ENCODE measurements around the gene ALG12. TPM values are rescaled to one million over a fixed set of nuclear protein-coding genes. Genes with fewer than 3 reads are reported as not detected.
A peak's percentile ranks its signal among the peaks of the same experiment; 100 is the strongest.
"Not testable (repeated sequence)": the region's sequence is repeated elsewhere in the genome, so short reads cannot be mapped to it uniquely, and the experiment has no call there.

Gene ALG12
- total RNA-seq, 1 experiment from 2014 or later, result 17.9 TPM

DNA sequence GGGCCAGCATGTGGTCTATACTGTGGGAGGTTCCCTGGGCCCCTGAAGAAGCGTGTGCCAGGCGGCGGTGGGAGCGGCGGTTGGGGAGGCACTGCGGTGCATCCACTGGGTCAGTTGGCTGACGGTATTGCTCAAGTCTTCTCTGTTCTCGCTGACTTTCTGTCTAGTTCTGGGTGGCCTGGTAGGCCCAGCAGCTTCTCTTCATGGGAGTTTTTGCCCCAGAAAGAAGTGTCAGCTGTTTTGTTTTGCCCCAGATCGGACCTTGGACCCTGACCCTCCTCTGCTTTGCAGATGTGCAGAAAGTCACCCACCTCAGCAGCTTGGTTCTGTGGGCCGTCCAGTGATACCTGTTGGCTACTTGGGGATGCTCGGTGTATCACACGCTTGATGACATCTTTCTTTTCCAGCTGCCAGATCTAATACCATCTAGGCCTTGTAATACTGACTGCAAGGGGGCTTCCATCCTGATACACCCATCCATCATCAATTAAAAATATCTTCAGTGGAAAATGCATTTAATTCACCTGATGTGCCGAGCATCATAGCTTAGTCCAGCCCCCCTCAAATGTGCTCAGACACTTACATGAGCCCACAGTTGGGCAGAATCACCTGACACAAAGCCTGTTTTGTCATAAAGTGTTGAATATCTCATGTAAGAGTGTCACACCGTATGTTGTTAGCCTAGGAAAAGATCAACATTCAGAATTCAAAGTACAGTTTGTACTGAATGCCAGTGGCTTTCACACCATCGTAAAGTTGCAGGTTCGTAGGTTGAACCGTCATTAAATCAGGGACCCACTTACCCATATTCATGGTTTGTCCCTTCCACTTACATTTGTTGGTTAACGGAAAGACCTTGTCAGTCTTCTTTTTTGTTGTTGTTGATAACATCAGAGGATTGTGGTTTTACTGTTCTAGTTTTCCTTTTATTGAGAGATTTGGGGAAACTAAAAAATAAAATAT is 50.7 kb downstream of the ALG12 start:
- DNase-seq (ENCODE audit: low spot score), result no peak

DNA sequence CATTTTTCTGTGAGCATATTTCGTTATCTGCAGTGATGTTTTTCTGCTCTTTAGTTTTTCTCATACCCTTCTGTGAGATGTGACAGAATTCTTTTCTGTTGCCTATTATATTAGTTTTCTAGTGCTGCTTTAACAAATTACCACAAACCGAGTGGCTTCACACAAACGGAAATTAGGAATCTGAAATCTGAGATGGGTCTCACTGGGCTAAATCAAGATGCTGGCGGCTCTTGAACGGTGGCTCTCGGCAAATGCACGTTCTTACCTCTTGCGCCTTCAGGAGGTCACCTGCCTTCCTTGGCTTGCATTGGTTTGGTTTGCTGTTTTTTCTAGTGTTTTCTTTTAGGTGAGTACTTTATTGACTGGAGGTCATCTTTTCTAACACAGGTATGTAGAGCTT is 51.6 kb downstream of the ALG12 start:
- DNase-seq (ENCODE audit: low spot score), result no peak

DNA sequence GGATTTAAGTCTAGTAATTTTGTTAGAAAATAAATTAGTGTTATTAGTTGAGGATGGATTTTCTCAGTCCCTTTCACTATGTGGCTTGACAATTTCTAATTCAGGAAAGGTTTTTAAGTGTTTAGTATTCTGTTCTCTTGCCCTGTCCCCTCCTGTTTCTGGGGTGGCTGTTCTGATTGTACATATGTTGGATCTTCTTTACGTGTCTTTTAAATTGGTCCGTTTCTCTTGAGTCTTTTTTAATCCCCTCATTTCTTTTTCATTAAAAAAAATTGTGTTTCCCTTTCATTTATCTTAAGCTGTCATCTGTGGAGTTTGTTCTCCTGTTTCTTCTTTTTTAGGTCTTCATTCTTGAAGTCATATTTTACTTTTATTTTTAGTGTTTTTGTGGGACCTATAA is 52.1 kb downstream of the ALG12 start:
- no peak for DNase-seq (ENCODE audit: low spot score)

DNA sequence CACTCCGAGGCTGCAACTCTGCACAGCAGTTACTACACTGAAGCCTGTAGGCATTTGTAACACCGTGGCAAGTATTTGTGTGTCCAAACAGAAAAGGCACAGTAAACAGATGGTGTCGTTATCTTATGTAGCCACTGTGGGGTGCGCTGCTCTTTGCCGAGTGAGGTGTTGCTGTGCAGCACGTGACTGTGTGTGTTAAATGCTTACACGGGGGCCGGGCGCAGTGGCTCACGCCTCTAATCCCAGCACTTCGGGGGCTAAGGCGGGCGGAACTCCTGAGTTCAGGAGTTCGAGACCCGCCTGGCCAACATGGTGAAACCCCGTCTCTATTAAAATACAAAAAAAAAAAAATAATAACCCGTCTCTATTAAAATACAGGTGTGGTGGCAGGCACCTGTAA is 53.1 kb downstream of the ALG12 start:
- no peak for DNase-seq (ENCODE audit: low spot score)

DNA sequence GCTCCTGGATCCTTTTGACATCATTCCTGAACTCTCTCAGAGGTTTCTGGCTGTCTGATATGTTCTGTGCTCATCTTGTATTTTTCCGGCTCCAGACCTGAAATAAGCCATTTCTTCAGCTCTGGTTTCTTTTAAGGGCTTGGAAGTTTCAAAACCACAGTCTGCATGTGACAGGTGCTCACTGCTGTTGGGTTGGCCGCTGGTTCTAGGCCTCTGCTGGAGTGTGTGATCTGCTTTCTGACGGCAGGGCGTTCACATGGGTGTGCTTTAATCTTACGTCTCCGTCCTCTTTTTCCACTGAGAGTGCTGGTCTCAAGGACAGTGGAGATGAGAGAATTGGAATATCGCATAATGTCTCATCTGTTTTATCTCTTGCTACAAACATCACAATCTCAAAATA is 54.3 kb downstream of the ALG12 start:
- no peak for DNase-seq (ENCODE audit: low spot score)

DNA sequence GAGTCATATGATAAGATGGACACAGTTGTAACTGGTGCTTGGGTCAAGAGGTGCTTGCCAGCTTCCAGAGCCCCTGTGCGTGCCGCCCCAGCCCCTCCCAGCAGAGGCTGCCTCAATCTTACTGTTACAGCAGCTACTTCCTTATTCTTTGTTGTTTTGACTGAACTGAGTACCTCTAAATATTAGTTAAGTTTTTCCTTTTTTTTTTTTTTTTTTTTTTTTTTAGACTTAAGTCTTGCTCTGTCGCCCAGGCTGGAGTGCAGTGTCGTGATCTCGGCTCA is 55.8 kb downstream of the ALG12 start:
- no peak for DNase-seq (ENCODE audit: low spot score)

DNA sequence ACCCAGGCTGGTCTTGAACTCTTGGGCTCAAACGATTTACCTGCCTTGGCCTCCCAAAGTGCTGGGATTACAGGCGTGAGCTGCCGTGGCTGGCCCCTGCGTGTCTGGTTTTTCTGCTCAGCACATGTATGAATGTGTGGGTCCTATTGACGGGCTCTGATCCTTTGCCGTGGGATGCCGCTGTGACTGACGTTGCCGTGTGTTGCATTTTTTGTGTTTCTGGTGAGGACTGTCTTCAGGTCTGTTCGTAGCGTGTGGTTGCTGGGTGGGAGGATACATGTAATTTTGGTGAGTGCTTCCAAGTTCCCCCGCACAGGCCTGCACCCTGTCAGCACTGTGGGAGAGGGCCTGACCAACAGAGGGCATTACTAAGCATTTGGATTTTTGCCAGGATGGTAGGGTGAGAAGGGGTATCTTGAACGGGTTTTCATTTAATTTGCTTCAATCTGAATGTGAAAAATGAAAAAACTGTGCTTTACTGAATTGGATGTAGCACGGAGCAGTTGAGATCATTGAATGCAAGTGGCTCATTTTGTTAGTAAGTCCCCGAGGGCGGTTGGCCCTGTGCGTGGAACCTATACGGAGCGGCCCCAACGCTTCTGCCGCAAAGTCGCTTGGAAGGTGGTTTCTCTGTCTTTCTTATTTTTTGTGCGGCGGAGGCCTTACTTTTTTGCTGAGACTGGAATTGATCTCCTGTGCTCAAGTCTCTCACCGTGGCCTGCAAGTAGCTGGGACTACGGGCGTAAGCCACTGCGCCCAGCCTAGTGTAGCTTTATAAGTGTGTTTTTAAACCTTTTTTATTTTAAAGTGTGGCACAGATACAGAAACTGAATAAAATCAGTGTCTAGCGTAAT is 56.4 kb downstream of the ALG12 start:
- no peak for DNase-seq (ENCODE audit: low spot score)

DNA sequence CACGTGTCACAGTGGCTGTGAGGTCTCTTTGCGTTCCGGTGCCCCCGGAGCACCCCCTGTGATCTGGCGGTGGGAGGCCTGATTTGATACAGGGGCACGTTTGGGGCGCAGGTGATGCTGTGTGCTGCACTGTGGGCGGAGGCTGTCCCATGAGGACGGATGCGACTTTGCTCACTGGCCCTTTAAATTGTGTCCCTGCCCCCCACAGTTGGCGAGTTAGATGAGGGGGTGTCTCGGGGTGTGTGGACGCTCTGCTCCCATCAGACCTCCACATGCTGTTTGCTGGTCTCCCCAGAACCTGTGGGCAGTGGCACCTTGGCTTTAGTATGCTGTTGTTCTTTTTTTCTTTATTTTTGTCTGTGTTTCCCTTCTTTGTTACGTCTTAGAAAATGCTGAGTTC is 59.4 kb downstream of the ALG12 start:
- DNase-seq (ENCODE audit: low spot score), result no peak

DNA sequence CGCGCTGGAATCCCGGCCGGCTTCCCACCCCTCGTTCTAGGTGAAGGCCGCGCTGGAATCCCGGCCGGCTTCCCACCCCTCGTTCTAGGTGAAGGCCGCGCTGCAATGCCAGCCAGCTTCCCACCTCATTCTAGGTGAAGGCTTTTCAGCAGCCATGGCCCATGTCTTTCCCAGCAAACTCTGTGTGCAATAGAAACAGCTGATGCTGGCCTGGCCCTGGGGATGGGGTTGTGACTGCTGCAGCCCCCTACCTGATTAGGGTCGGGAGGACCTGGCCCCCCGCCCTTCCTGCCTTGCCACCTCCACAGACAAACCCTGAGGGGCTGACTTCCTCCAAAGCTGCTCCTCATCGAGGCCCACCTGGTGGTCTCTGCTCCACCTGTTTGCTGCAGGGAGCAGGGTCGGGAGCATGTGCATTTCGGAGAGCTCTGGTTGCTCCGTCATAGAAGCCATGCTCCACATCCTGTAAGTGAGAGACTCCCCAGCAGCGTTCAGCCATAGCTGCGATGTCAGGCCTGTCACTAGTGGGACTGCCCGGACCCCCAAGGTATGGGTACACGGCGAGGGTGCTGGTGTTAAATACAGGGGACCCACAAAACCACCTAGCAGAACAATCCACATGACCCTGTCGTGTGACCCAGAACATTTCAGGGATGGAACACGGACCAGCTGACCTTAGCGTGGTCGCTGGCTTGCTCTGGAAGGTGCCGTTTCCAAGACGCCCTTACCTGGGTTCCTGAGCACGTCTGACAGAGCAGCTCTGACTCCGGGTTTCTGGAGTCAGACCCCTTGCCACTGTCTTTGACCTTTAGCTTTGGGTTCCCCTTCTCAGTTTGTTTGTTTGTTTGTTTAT is 61.2 kb downstream of the ALG12 start:
- no peak for DNase-seq (ENCODE audit: low spot score)

DNA sequence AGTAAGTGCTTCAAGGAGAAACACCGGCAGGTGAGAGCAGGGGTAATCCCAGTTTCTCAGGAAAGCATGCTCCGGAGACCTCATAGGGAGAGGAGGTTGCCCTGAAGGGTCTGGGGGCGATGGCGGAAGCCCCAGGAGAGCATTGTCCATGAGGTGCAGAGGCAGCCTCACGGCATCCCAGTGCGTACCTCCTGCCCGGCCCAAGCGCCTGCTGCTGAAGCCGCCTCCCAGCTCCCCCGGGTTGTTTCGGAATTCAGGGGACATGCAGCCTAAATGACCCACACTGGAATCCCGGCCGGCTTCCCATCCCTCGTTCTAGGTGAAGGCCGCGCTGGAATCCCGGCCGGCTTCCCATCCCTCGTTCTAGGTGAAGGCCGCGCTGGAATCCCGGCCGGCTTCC is 61.9 kb downstream of the ALG12 start:
- DNase-seq (ENCODE audit: low spot score), result no peak

DNA sequence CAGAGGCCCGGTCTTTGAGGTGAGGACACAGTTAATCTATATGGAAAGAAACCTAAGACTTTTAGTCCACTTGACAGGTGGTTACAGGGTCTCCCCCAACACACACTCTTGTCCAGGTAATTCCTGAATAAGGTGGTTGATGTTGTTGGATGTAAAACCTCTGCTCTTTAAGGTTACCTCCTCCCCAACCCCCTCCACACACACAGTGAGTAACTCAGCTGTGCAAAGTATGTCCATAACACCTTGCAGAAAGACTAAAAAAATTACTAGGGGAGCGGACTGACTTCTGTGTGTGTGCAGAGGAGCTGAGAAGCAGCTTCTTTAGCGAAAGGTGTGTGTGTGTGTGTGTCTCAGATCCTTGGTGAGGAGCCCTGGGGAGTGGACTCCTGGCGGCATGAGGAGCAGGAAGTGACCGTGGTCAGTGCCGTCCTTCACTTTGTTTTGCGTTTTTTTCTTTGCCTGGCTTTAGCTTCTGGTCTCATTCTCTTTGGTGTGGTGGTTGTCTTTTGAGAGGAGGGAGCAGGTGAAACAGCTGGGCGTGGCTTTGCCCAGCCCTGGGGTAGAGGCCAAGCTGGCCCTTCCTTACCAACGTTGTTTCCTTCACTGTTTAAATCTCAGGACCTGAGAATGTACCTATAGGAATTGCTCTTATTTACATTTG is 62.9 kb downstream of the ALG12 start:
- DNase-seq (ENCODE audit: low spot score), result peak; percentile 34

DNA sequence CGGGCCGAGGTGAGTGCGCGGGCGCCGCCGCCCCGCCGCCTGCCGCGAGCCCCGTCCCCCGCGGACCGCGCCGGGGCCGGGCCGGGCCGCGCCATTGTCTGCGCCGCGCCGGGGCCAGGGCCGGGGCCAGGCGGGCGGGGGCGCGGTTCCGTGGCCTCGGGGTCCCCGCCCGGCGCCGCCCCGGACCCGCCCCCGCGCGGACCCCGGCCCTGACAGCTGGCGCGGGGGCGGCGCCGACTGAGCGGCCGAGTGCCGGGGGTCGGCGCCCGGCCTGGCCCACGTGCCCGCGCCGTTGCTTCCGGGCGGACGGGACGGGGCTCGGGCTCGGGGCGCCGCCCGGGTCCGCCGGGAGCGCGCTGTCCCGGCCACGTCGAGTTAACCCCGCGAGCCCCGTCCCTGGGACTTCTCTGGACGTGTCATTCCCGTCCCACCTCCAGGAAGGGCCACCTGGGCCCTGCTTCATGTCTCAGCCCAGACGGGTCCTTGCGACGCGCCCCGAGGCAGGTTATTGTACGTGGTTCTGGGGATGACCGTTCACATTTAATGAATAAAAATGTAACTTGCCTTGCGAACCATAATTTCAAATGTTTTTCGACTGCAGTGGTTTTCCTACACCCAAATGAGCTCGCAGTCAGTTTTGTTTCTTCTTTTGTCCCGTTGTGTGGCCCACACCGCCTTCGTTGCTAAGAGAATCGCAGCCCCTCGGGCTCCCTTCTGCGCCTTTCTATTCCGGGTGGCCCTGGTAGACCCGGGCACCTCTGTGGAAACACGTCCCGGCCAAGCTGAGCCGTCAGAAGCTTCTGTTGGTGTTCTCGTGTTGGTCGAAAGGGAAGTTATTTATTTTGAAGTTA is 64.0 kb downstream of the ALG12 start:
- DNase-seq (ENCODE audit: low spot score), result no peak

DNA sequence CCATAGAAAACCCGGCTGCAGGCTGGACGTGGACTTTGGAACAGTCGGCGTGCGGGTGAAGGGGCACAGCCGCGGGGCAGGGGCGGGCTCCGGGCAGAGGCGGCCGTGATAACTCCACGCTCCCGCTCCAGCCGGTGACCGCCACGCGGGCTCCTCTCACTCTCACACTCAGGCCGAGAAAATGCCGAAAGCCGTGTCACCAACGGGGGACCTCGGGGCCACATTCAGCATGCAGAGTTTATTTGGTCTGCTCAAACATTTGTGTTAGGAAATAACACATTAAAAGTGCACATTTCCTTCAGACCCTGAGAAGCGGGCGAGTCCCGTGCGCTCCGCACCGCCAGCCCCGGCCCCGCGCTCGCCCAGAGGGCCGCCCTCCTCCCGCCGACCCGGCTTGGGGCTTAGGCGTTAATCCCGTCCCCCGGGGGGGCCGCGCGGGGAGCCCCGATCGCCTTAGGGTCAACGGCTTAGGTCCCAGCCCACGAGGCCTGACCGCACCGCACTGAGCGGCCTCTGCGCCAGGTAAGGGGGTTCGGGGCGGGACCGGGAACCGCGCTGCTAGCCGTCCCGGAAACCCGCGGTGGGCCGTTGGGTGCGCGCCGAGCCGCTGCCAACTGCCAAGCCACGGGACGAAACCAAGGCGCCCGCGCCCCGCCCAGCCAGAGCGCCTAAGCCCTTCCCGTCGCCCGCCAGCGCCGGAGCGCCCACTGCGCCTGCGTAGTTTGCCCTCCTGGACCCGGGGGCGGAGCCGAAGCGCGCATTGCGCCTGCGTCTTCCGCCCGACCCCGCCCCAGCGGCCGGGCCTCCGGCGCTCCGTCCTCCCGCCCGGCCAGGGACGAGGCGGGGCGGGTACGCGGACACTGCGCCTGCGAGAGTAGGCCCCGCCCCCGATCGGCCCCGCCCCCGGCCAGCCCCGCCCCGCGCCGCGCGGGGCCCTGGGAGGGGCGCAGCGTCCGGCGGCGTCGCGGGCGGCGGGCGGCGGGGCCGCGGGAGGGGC is 65.0 kb downstream of the ALG12 start, which contains the start of gene ZBED4:
Gene ZBED4, plus strand, starts transcription at position 947 of the 997 bp plus-strand sequence. CDS start 29,819 bp downstream, outside the sequence.
- DNase-seq (ENCODE audit: low spot score), result peak; percentile 97

DNA sequence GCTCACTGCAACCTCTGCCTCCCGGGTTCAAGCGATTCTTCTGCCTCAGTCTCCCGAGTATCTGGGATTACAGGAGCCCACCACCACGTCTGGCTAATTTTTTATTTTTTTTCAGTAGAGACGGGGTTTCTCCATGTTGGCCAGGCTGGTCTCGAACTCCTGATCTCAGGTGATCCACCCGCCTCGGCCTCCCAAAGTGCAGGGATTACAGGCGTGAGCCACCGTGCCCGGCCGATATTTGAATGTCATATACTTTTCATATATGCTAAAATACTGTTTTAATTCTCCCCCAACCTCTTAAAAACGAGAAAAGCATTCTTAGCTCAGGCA is 65.7 kb downstream of the ALG12 start:
- not testable (repeated sequence) for DNase-seq (ENCODE audit: low spot score)

DNA sequence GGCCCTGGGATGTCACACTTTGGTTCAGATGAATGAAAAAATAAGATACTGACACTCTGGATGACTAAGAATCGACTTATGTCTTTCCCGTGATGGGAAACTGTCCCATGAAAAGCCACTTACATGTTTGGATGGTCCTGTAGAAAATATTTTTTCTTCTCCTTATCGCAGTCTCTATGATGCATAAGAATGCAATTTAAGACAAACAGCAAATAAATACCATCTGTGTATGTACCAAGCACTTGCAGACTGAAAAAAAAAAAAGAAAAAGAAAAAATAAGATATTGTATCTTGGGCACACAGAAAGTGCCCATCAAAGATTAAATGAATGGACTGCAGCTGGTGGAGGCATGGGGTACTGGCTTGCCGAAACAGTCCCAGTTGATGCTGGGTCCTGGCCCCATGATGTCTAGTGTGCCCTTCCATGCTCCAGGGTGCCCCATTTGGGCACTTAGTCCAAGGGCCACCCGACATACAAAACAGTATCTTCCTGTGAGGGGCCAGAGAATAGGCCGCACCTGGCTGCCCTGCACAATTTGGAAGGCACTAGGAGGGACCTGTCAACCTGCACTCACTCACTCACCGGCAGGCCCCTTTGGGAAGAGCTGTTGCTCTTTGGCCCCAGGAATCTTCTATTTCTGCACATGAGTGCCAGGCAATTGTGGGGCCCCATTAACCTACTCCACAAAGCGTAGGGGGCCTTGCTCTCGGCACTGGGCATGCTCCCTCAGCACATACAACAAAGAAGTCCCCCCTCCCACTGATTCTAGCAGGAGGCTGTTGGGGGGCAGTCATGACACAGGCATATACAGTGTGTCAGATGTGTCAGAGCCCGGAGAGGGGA is 67.1 kb downstream of the ALG12 start:
- no peak for DNase-seq (ENCODE audit: low spot score)

All from HT-29 (cell line).